Thyroid gland (tissue), 4 donors: ENCODE results near the gene BEND6. TPM values are rescaled to one million over a fixed set of nuclear protein-coding genes. Genes with fewer than 3 reads are reported as not detected.
A peak's percentile ranks its signal among the peaks of the same experiment; 100 is the strongest.

Source experiments
- DNase-seq, 2 donors: peaks; one replicate each; pipeline ENCODE4 v3.0.0-alpha.2; 2019
- H3K27ac ChIP-seq, 3 donors: fragments of 200-600 bp; sonication (generic); 1 replicate in 2 of 3; 2 replicates in 1 of 3; pipeline ENCODE4 v1.5.1; 2016 to 2019; ENCODE audit warnings: mild to moderate bottlenecking in 1 of 3, moderate library complexity in 1 of 3
- H3K27me3 ChIP-seq: fragments of 200-600 bp; sonication (generic); one replicate; pipeline ENCODE4 v1.5.1; 2019
- H3K36me3 ChIP-seq, 2 donors: fragments of 200-600 bp; sonication (generic); one replicate each; pipeline ENCODE4 v1.5.1; 2016 to 2019
- H3K4me1 ChIP-seq, 2 donors: fragments of 200-600 bp; sonication (generic); one replicate each; pipeline ENCODE4 v1.5.1; 2017 to 2019
- H3K4me3 ChIP-seq, 3 donors: fragments of 200-600 bp; sonication (generic); replicated peaks in 1 of 3; 1 replicate in 2 of 3; 2 replicates in 1 of 3; pipeline ENCODE4 v1.5.1; 2016; ENCODE audit warnings: mild to moderate bottlenecking in 1 of 3
- H3K9me3 ChIP-seq: fragments of 200-600 bp; sonication (generic); one replicate; pipeline ENCODE4 v1.5.1; 2017
- CTCF ChIP-seq, 6 experiments: fragments of 200-600 bp in 3 of 6; fragments of 450-650 bp in 3 of 6; sonication (generic) in 3 of 6; IDR thresholded peaks; one replicate each; pipeline ENCODE4 v1.5.1; 2016 to 2019; ENCODE audit warnings: antibody characterized with exemption in 6 of 6, mild to moderate bottlenecking in 2 of 6, inconsistent platforms in 1 of 6, moderate library complexity in 1 of 6
- POLR2A ChIP-seq, 2 donors: fragments of 450-650 bp; IDR thresholded peaks; one replicate each; pipeline ENCODE4 v1.6.1; 2017; ENCODE audit warnings: antibody characterized with exemption in 2 of 2, mild to moderate bottlenecking in 2 of 2, moderate library complexity in 1 of 2
- WGBS, 2 donors: methylation state at CpG; one replicate each; pipeline ENCODE4 v1.1.5; 2017; 5-methylcytosine and 5-hydroxymethylcytosine counted together
- intact Hi-C: fragments of 100-400 bp; cut with DNase I; formaldehyde crosslinking; loops from one replicate; pipeline ENCODE4 v1.15.1; 2023
- total RNA-seq, 4 donors: library from RNA; depleted of rRNA; stranded (reverse); fragments of >200 nt; gene quantifications; one replicate each; pipeline ENCODE4 v1.2.3, GENCODE V29; 2016

The BEND6 gene
- total RNA-seq, result 1 to 10 TPM; 1.1 to 7.1 (median 3.0) TPM

DNA sequence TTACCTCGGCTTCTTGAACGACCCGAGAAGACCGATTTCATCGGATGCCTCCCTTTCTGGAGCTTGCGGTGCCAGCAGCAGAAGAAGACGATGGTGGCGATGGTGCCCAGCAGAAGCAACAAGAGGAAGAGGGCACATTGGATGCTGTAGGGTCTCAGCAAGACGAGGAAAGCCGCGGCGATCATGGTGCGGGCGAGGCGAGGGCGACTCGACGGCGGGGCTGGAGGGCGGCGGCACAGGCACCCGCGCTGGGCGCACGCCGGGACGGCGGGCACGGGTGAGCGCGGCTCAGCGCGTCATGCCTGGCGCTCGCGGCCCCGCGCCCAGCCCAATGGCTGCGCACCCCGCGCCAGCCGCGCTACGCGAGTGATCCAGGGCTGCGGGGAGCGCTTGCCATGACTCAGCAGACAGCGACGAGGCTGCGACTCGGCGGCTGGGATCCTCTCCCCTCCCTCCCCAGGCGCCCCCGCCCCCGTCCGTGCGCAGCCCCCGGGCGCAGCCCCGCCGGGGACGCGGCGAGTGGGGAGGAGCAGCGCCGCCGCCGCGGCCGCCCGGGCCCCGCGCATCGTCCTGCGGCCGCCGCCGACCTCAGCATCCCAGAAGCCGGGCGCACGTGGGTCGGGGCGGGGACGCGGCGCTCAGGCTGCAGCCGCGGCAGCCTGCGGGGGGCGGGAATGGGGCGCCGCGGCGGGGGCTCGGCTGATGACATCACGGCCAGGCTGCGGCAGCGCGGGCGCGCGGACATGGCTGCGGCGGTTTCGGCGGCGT, at the start of gene BEND6:
Gene BEND6, plus strand, starts transcription at position 705 of the 768 bp plus-strand sequence. CDS start 26,704 bp downstream, outside the sequence.
- Histone ChIP-seq H3K27me3 (no peaks in the 10 kb centered on the region), H3K4me3 (peak within 1 kb of the TSS; percentile 29 to 49 (median 37)), H3K27ac (no peak within 1 kb of the TSS), H3K36me3 (no peaks in the 10 kb centered on the region), H3K4me1 (peaks cover 11 to 17% of the 10 kb centered on the region in 2 donors), H3K9me3 (no peaks in the 10 kb centered on the region)
- WGBS, 2 donors, result 0 to 2% methylated on average over 1 to 29 of the region's 107 CpGs
- DNase-seq, result peak; percentile 29 to 32
- TF ChIP-seq CTCF (IDR thresholded peaks at IDR 0.05) (no peak), POLR2A (IDR thresholded peaks at IDR 0.05) (peak in 1 of 2 donors; percentile 5)
- intact Hi-C loops, result no loop called here

DNA sequence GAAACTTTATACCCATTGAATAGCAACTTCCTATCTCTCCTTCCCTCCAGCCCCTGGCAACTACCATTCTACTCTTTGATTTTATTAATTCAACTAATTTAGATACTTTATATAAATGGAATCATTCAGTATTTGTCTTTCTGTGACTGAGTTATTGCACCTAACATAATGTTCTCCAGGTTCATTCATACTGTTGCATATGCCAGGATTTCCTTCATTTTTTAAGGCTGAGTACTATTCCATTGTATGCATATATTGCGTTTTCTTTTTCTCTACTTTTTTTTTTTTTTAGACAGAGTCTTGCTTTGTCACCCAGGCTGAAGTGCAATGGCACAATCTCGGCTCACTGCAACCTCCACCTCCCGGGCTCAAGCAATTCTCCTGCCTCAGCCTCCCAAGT, 49.5 kb upstream of the BEND6 start:
- WGBS, 2 donors, result 94 to 95% methylated on average over 3 of the region's 3 CpGs
- intact Hi-C loops, result loop anchor here (5.0 kb wide), 1 partner anchor 117 kb away; no protein-coding TSS in a partner anchor
- Histone ChIP-seq H3K4me3 (no peak overlapping the region), H3K36me3 (no peaks in the 10 kb centered on the region), H3K27ac (no peak overlapping the region), H3K9me3 (no peaks in the 10 kb centered on the region), H3K4me1 (peaks cover 0 to 4% of the 10 kb centered on the region in 2 donors), H3K27me3 (no peaks in the 10 kb centered on the region)
- DNase-seq, result no peak
- TF ChIP-seq POLR2A (IDR thresholded peaks at IDR 0.05), result no peak
- TF ChIP-seq CTCF (IDR thresholded peaks at IDR 0.05), result no peak

DNA sequence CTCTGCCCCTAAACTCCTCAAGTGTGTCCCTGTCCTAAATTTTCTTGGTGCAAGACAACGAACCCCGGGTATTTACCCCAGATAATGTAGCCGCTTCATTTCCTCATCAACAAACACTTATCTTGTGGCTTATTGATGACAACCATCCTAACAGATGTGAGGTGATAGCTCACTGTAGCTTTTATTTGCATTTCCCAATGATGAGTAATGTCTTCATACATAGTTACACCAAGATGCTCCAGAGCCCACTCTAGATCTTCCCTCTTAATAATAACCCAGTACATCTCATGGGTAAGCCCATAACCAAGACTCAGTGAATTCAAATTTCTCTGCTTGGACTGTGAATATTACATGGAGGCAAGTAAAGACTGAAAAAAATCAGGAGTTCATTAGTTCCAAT, 48.2 kb upstream of the BEND6 start:
- 77 to 90% methylated on average over 3 of the region's 3 CpGs for WGBS, 2 donors
- H3K27ac ChIP-seq, result no peak overlapping the region
- TF ChIP-seq CTCF (IDR thresholded peaks at IDR 0.05), result no peak
- no peak for TF ChIP-seq POLR2A (IDR thresholded peaks at IDR 0.05)
- H3K36me3 ChIP-seq, result no peaks in the 10 kb centered on the region
- DNase-seq, result no peak
- intact Hi-C loops, result loop anchor here (5.0 kb wide), 1 partner anchor 116 kb away; no protein-coding TSS in a partner anchor
- no peaks in the 10 kb centered on the region for H3K9me3 ChIP-seq
- no peak overlapping the region for H3K4me3 ChIP-seq
- H3K27me3 ChIP-seq, result no peaks in the 10 kb centered on the region
- H3K4me1 ChIP-seq, result peaks cover 0 to 4% of the 10 kb centered on the region in 2 donors

DNA sequence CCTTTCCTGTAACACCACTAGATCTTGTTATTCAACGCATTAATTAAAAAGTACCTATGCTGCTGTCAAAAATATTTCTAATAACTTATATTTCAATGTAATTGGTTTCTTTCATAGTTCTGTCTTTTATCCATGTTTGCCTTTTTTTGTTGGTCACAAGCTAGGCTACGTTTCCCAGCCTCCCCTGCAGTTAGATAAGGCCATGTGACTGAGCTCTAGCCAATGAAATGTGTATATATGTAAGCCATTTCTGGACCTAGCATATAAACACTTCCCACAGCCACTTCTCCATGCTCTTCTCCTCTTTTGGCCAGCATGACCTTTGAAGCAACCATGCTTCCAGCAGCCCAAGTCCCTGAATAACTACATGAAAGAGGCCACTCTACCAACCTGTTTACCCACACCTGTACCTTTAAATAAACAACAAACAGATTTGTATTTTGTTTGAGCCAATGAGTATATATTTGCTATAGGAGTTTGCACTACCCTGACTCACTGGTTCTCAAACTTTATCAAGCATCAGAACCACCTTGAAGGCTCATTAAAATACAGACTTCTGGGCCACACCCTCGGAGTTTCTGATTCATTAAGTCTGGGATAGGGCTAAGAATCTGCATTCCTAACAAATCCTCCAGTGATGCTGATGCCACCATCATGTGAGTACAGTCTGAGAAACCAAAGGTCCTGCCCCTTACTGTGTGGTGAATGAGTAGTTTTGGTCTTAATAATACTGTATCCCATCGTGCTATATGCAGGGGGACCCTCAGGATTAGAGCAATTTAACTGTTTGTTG, 45.6 kb upstream of the BEND6 start:
- no peak for DNase-seq
- Histone ChIP-seq H3K27ac (no peak overlapping the region), H3K9me3 (no peaks in the 10 kb centered on the region), H3K27me3 (no peaks in the 10 kb centered on the region), H3K4me3 (no peak overlapping the region), H3K36me3 (no peaks in the 10 kb centered on the region), H3K4me1 (peaks cover 0 to 4% of the 10 kb centered on the region in 2 donors)
- 72 to 75% methylated on average over 4 of the region's 4 CpGs for WGBS, 2 donors
- intact Hi-C loops, result loop anchor here (5.0 kb wide), 1 partner anchor 113 kb away; no protein-coding TSS in a partner anchor
- TF ChIP-seq POLR2A (IDR thresholded peaks at IDR 0.05) (no peak), CTCF (IDR thresholded peaks at IDR 0.05) (no peak)
